CD4-positive, alpha-beta T cell treated with Interleukin-15 for 4 hours (primary cell): ENCODE measurements around the gene CPT2.
A peak's percentile ranks its signal among the peaks of the same experiment; 100 is the strongest.

Experiments used
- DNase-seq: peaks from one replicate; pipeline ENCODE4 v3.0.0-alpha.2; 2020; ENCODE audit warnings: low spot score

CPT2 gene

GRCh38 chr1:53196485-53197290, at the start of gene CPT2:
Gene CPT2, plus strand, starts transcription at chr1:53196824. Its CDS starts 120 bp downstream, at chr1:53196944.
- peak; percentile 90 for DNase-seq

- no peak for DNase-seq
Observed at GRCh38 chr1:53147174-53147573, 49.5 kb upstream of the CPT2 start.

- DNase-seq, result no peak
Observed at GRCh38 chr1:53148123-53148522, 48.5 kb upstream of the CPT2 start.

GRCh38 chr1:53153752-53154151, 42.9 kb upstream of the CPT2 start:
- no peak for DNase-seq

- no peak for DNase-seq
Observed at GRCh38 chr1:53154859-53155438, 41.7 kb upstream of the CPT2 start.

- DNase-seq, result no peak
Observed at GRCh38 chr1:53155534-53155933, 41.1 kb upstream of the CPT2 start.

- no peak for DNase-seq
Observed at GRCh38 chr1:53155945-53156344, 40.7 kb upstream of the CPT2 start.

- no peak for DNase-seq
Observed at GRCh38 chr1:53156783-53157182, 39.8 kb upstream of the CPT2 start.

GRCh38 chr1:53158900-53159299, 37.7 kb upstream of the CPT2 start:
- no peak for DNase-seq

GRCh38 chr1:53160924-53161378, 35.7 kb upstream of the CPT2 start:
- no peak for DNase-seq

- DNase-seq, result no peak
Observed at GRCh38 chr1:53162621-53163020, 34.0 kb upstream of the CPT2 start.

GRCh38 chr1:53163291-53163768, 33.3 kb upstream of the CPT2 start:
- no peak for DNase-seq

- DNase-seq, result no peak
Observed at GRCh38 chr1:53165408-53165961, 31.1 kb upstream of the CPT2 start.

GRCh38 chr1:53166366-53166765, 30.3 kb upstream of the CPT2 start:
- DNase-seq, result no peak

- no peak for DNase-seq
Observed at GRCh38 chr1:53166912-53167311, 29.7 kb upstream of the CPT2 start.

- no peak for DNase-seq
Observed at GRCh38 chr1:53172426-53173128, 24.0 kb upstream of the CPT2 start.

GRCh38 chr1:53174971-53175913, 21.4 kb upstream of the CPT2 start:
- DNase-seq, result no peak

- DNase-seq, result no peak
Observed at GRCh38 chr1:53176452-53177208, 20.0 kb upstream of the CPT2 start.

GRCh38 chr1:53180226-53180625, 16.4 kb upstream of the CPT2 start:
- DNase-seq, result no peak

GRCh38 chr1:53180951-53181350, 15.7 kb upstream of the CPT2 start:
- no peak for DNase-seq
